NCI-H345 treated with DMSO at 0.1 percent for 48 hours (cell line): Measurements from ENCODE around the gene MUL1.
A peak's percentile ranks its signal among the peaks of the same experiment; 100 is the strongest.
"Not testable (repeated sequence)": the region's sequence is repeated elsewhere in the genome, so short reads cannot be mapped to it uniquely, and the experiment has no call there.

Experiments used
- DNase-seq: peaks from one replicate; lab custom pipeline; 2025; ENCODE audit not compliant: unreplicated experiment; lab: John Stamatoyannopoulos, UW

The MUL1 gene

DNA sequence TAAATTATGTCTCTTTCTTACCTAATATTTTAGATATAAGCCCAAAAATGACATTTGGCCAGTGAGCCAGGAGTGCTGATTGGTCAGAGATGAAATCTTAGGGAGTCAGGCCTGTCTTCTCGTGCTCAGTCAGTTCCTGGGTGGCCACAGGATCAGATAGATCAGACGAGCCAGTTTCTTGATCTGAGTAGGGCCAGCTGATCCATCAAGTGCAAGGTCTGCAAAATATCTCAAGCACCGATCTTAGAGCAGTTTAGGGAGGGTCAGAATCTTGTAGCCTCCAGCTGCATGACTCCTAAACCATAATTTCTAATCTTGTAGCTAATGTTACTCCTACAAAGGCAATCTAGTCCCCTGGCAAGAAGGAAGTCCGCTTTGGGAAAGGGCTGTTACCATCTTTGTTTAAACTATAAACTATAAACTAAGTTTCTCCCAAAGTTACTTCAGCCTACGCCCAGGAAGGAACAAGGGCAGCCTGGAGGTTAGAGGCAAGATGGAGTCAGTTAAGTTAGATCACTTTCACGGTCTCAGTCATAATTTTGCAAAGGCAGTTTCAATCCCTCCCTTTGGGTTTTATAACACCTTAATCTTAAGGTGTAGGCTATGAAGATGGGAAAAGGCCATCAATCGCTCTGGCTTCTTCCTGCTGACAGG is 11.8 kb upstream of the MUL1 start:
- DNase-seq: not testable (repeated sequence)

DNA sequence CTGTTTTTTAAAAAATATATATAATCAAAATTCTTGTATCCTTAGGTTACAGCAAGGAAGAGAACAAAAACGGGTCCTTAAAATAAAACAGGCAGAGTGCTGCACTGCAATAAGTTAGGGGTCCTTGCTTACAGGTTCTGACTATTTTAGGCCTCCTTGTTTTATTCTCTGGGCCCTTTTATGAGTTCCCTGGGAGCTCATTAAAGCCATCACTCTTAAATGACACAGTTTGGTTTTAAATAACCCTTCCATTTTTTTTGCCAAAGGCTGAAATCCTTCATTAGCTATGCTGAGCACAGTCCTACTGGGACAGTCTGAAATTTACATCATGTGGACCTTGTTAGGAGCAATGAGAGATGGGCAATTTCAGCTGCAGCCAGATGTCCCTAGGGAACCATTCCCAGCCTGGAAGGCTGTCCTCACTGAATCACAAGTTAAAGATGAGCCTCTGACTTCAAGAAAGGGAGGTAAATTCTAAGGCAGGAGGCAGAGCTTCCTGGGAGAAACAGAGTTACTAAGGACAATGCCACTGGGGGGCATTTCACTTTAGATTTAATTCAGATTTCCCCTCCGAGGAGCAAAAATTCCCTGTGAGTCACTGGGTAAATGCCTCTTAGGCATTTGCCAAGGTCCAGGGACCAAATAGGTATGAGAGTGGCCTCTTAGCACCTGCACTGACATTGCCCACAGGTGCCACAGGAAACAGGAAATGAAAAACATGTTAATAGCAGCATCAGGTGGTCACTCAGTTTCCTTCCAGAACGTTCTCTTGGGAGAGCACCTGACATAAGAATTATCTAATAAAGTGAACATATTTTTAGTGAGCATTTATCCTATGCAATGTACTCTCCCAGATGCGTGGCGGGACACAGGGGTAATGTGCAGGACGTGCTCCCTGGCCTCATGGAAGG is 3.8 kb upstream of the MUL1 start:
- no peak for DNase-seq

DNA sequence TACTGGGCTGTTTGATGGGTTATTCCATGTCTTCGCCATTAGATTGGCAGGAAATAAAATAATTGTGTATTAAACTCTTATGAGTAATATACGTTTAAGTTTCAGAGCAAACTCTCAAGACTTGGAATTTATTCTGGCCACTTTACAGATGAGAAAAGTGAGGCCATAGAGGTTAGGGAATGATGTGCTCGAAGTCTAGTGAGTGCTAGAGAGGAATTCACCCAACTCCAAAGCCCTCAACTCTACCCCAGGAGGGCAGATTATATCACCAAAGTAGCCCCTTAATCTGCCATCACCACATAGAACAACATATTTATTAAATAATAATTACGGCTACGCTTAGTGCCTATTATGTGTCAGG is 440 bp upstream of the MUL1 start:
- DNase-seq: no peak

GRCh38 chr1:20507248-20507563 is 745 bp downstream of the MUL1 start:
- DNase-seq: no peak

- no peak for DNase-seq
These were observed 2.5 kb downstream of the MUL1 start for GRCh38 chr1:20505488-20505887.

DNA sequence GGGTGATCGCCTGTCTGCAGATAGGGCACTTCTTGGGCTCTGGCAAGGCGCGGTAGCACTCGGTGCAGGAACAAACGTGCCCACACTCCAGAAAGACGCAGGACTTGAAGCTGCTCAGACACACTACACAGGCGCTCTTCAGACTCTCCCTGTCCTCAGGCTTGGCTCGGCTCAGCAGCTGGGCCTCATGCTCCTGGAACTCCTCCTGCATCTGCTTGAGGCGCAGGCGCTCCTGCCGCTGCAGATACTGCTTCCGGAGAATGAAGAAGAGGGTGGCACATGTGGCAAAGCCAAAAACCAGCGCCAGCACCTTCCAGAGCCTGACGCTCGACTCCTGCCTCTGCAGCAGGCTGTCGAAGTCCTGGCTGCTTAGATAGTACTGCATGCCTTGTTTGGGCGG is 7.2 kb downstream of the MUL1 start:
- no peak for DNase-seq

GRCh38 chr1:20499718-20500117 is 8.2 kb downstream of the MUL1 start:
- no peak for DNase-seq

- no peak for DNase-seq
These were observed 8.8 kb downstream of the MUL1 start for GRCh38 chr1:20499105-20499504.

GRCh38 chr1:20498116-20498515 is 9.8 kb downstream of the MUL1 start:
- no peak for DNase-seq

DNA sequence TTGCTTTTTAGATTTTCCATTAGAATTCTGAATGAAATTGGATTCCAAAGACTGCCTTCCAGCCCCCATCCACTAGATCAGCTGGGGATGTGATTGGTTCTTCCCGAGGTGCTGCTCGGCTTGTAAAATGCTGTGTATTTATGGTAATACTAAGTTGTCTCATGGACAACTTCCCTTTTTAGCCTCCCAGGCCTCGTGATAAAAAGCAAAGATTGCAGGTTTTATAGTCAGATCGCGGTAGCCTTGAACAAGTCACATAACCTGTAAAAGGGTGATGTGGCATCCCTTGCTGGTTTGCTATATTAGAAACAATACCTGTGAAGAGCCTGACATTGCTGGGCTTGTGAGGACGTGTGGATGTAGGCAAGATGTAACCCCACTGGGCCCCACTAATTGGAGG is 10.4 kb downstream of the MUL1 start:
- no peak for DNase-seq

DNA sequence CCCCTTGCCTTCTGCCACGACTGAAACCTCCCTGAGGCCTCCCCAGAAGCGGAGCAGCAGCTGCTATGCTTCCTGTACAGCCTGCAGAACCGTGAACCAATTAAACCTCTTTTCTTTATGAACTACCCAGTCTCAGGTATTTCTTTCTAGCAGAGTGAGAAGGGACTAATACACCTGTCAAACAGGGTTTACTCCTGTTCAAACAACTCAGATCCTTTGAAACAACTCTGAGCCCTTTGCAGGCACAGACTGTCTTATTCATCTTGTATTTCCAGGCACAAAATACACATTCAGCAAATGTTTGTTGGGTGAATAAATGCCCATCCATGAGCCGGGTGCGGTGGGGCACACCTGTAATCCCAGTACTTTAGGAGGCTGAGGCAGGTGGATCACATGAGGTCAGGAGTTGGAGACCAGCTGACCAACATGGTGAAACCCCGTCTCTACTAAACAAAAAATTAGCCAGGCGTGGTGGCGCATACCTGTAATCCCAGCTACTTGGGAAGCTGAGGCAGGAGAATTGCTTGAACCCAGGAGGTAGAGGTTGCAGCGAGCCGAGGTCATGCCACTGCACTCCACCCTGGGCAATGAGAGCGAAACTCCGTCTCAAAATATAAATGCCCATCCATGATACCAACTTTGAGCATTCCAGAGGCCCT is 11.1 kb downstream of the MUL1 start:
- DNase-seq: not testable (repeated sequence)

- no peak for DNase-seq
These were observed 11.7 kb downstream of the MUL1 start for GRCh38 chr1:20496241-20496661.

DNA sequence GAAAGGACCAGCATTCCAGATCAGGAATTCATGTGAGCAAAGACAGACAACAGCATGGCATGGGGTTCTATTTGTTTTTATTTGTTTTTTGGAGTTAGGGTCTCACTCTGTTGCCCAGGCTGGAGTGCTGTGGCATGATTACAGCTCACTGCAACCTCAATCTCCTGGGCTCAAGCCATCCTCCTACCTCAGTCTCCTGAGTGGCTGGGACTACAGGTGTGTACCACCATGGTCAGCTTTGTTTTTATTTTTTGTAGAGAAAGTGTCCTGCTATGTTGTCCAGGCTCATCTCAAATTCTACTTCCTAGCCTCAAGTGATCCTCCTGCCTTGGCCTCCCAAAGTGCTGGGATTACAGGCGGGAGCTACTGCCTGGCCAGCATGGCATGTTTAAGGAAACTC is 12.3 kb downstream of the MUL1 start:
- DNase-seq: no peak

- DNase-seq: no peak
These were observed 13.2 kb downstream of the MUL1 start for GRCh38 chr1:20494609-20495311.

- DNase-seq: peak; percentile 71
These were observed 13.9 kb downstream of the MUL1 start for GRCh38 chr1:20493839-20494608.

DNA sequence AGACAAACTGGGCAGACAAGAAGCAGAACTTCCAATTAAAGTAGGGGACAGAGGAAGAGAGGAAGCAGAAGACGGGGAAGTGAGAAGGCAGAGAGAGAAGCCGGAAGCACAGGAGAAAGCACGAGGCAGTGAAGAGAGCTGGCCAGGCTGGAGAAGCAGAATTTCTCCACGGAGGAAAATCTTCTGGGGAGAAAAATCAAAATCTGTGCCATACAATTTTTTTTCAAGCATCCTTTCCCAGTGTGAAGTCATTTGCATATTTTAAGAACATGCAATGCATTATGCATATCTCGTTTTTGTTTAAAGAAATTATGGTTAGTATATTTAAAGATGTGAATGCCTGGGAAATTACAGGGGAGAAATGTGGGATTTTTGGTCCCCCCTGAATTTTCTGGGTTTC is 14.6 kb downstream of the MUL1 start:
- no peak for DNase-seq

DNA sequence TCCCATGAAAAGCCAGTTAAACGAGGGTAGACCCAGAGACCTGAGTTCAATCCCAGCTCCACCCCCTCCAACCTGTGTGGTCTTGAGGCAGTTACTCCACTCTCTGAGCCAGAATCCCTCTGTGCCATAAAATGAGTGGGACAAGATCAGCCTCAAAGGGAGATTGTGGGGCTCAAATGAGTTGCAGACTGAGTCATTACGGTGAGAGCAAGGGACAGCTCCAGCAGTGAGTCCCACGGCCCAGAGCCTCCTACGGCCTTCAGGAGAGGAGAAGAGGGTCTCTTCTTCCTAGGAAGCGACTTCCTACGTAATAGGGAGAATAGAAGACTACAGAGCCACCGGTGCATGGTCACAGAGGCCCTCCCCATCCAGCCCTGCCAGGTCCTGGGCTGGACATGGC is 15.2 kb downstream of the MUL1 start:
- DNase-seq: no peak

DNA sequence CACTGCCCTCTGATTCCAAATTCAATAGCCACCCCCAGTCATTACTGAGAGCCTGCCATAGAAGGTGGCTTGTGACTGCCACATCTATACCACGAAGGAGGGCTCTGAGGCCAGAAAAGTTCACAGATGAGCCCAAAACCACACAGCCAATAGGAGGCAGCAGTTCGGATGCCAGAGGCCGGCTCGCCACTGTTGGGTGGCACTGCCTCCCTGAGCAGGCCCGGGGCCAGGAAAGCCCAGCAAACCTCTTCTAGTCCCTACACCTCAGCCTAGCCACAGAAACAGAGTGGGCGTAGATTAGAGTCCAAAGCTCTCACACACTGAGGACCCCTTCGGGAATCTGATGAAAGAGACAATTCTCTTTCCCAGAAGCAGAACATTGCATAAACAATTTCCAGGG is 16.1 kb downstream of the MUL1 start:
- no peak for DNase-seq

DNA sequence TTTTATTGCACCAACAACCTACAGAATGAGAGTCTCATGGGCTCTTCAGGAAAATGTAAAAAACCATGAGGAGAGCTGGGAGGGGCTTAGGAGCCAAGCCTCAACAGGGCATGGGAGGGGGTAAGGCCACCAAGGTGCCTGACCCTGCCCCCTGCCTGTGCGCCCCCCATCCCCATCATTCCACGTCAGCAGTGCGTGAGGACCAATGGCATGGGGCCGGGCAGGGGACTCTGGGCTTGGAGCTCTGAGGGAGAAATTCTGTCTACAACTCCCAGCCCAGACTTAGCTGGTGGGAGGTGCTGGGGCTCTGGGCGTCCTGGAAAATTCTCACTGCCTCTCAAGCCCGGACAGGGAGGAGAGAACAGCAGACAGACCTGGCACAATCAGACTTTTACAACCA is 16.8 kb downstream of the MUL1 start:
- DNase-seq: no peak

DNA sequence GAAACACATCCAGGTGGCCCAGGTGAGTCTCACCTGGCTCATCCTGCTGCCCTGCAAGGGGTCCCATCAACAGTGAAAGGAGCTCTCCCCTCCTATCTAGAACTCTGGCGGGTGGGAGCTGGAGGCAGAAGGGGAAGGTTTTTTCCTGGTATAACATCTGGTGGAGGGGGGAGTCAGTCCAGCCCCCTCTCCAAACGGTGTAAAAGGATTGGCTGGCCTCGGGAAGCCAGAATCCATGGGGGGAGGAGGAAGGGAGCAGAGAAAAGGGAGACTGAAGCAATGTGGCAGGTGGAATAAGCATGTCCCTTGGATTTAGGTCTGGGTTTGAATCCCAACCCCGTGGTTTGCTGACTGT is 20.7 kb downstream of the MUL1 start:
- DNase-seq: no peak
